AG04450 (cell line): Measurements from ENCODE around the gene SSR2. TPM values are rescaled to one million over a fixed set of nuclear protein-coding genes. Genes with fewer than 3 reads are reported as not detected.

Experiments
- CTCF ChIA-PET: fragments of 300-600, 350-600 bp; formaldehyde crosslinking; extraction: SDS; loops from one replicate; lab custom pipeline; 2022; ENCODE audit warnings: antibody characterized with exemption, inconsistent platforms; lab: Charles Lee
- POLR2A ChIA-PET: fragments of 350-600 bp; formaldehyde crosslinking; extraction: SDS; loops from one replicate; lab custom pipeline; 2021; ENCODE audit warnings: antibody characterized with exemption, inconsistent platforms; lab: Yijun Ruan, JAX
- DNase-seq: peaks from one replicate; pipeline ENCODE4 v3.0.0-alpha.2; 2011; ENCODE audit warnings: low read depth, low spot score
- H3K27ac ChIP-seq: one replicate; pipeline ENCODE4 v1.5.1; 2012; ENCODE audit warnings: low read depth, low read length, control low read depth
- H3K27me3 ChIP-seq: one replicate; pipeline ENCODE4 v1.6.0; 2012; ENCODE audit warnings: low read length; ENCODE audit not compliant: control insufficient read depth, insufficient read depth
- H3K4me3 ChIP-seq: 2 replicates; pipeline ENCODE4 v1.5.1; 2011; ENCODE audit warnings: mild to moderate bottlenecking, low read depth, low read length, control low read depth
- H3K9me3 ChIP-seq: 2 replicates; pipeline ENCODE4 v1.5.1; 2012; ENCODE audit warnings: low read length; ENCODE audit not compliant: control insufficient read depth, insufficient read depth
- CTCF ChIP-seq: IDR thresholded peaks from 2 replicates; pipeline ENCODE4 v1.5.1; 2011; ENCODE audit warnings: low read depth, low read length, control low read depth, inconsistent platforms
- polyA plus RNA-seq: library from polyadenylated mRNA; depleted of rRNA; stranded (reverse); fragments of >200 nt; gene quantifications from 2 replicates; pipeline ENCODE4 v1.2.3, GENCODE V29; 2011; rRNA removed

The SSR2 gene
- polyA plus RNA-seq, 1 experiment, result 867 TPM

GRCh38 chr1:155962599-155963211 lies 58.0 kb downstream of the SSR2 start:
- ChIA-PET POLR2A (interaction anchor here (0.7 to 2.3 kb wide), 4 partner anchors 12 to 20 kb away, joined by 3 to 11 read pairs (median 6); no protein-coding TSS in a partner anchor), CTCF (interaction anchor here (0.6 to 1.5 kb wide), 3 partner anchors 16 to 27 kb away, joined by 3 to 7 read pairs (median 4); partner anchors contain the start of gene ARHGEF2)
- Histone ChIP-seq H3K27me3 (no peaks in the 10 kb centered on the region), H3K9me3 (no peaks in the 10 kb centered on the region), H3K4me3 (no peak overlapping the region), H3K27ac (peak overlapping the region; percentile 4)
- no peak for DNase-seq
- TF ChIP-seq CTCF, result no peak

- peak; percentile 41 for TF ChIP-seq CTCF
- Histone ChIP-seq H3K27me3 (no peaks in the 10 kb centered on the region), H3K4me3 (no peak overlapping the region), H3K9me3 (no peaks in the 10 kb centered on the region), H3K27ac (peak overlapping the region; percentile 68)
- peak; percentile 78 for DNase-seq
- ChIA-PET CTCF (interaction anchor here (0.6 to 1.5 kb wide), 3 partner anchors 16 to 28 kb away, joined by 3 to 7 read pairs (median 4); partner anchors contain the start of gene ARHGEF2), POLR2A (interaction anchor here (1.4 to 2.3 kb wide), 3 partner anchors 12 to 21 kb away, joined by 5 to 11 read pairs (median 7); no protein-coding TSS in a partner anchor)
Measured at GRCh38 chr1:155961937-155962336, 58.8 kb downstream of the SSR2 start.

GRCh38 chr1:155960081-155960745 lies 60.5 kb downstream of the SSR2 start:
- ChIA-PET POLR2A (interaction anchor here (0.5 to 1.2 kb wide), 4 partner anchors 11 to 427 kb away, joined by 3 to 7 read pairs (median 4); no protein-coding TSS in a partner anchor), CTCF (interaction anchor here (0.6 to 1.0 kb wide), 4 partner anchors 8 to 106 kb away, joined by 3 to 4 read pairs (median 4); no protein-coding TSS in a partner anchor)
- Histone ChIP-seq H3K27ac (peak overlapping the region; percentile 52), H3K9me3 (no peaks in the 10 kb centered on the region), H3K27me3 (no peaks in the 10 kb centered on the region), H3K4me3 (no peak overlapping the region)
- no peak for TF ChIP-seq CTCF
- no peak for DNase-seq

Other genes starting within 250 kb of the SSR2 start
- gene GON4L, start 163.7 kb downstream of the SSR2 start, polyA plus RNA-seq, result 22.3 and 24.5 TPM in 2 replicates
- gene SYT11, start 161.4 kb downstream of the SSR2 start, polyA plus RNA-seq, result 44.8 and 49.0 TPM in 2 replicates
- gene RIT1, start 109.6 kb downstream of the SSR2 start, polyA plus RNA-seq, result 56.4 and 65.2 TPM in 2 replicates
- gene KHDC4, start 86.5 kb downstream of the SSR2 start, polyA plus RNA-seq, result 34.9 and 39.0 TPM in 2 replicates
- gene RXFP4, start 79.3 kb downstream of the SSR2 start, polyA plus RNA-seq, result not detected in 2 replicates
- gene ARHGEF2, start 42.4 kb downstream of the SSR2 start, polyA plus RNA-seq, result 121 and 128 TPM in 2 replicates
- 22.7 and 23.2 TPM in 2 replicates for gene UBQLN4, start 32.8 kb upstream of the SSR2 start, polyA plus RNA-seq
- gene LAMTOR2, start 33.8 kb upstream of the SSR2 start, polyA plus RNA-seq, result 42.4 and 60.4 TPM in 2 replicates
- gene RAB25, start 40.2 kb upstream of the SSR2 start, polyA plus RNA-seq, result not detected in 2 replicates
- gene MEX3A, start 61.5 kb upstream of the SSR2 start, polyA plus RNA-seq, result 11.8 and 14.6 TPM in 2 replicates
- gene LMNA, start 93.8 kb upstream of the SSR2 start, polyA plus RNA-seq, result 365 and 382 TPM in 2 replicates
- 0.58 and 0.60 TPM in 2 replicates for gene SEMA4A, start 132.6 kb upstream of the SSR2 start, polyA plus RNA-seq
- 24.1 TPM in 2 replicates for gene SLC25A44, start 173.2 kb upstream of the SSR2 start, polyA plus RNA-seq
- gene PMF1, start 192.1 kb upstream of the SSR2 start, polyA plus RNA-seq, result 43.5 and 53.3 TPM in 2 replicates
- gene BGLAP, start 221.2 kb upstream of the SSR2 start, polyA plus RNA-seq, result 0.12 and 0.45 TPM in 2 replicates
- gene PAQR6, start 227.1 kb upstream of the SSR2 start, polyA plus RNA-seq, result 0.20 and 0.26 TPM in 2 replicates